ENCODE measurements around the gene DGCR6.
A peak's percentile ranks its signal among the peaks of the same experiment; 100 is the strongest.
"Not testable (repeated sequence)": the region's sequence is repeated elsewhere in the genome, so short reads cannot be mapped to it uniquely, and the experiment has no call there.

The DGCR6 gene

GRCh38 chr22:18931905-18932652 lies 26.0 kb downstream of the DGCR6 start:
- no peak for DNase-seq

DNA sequence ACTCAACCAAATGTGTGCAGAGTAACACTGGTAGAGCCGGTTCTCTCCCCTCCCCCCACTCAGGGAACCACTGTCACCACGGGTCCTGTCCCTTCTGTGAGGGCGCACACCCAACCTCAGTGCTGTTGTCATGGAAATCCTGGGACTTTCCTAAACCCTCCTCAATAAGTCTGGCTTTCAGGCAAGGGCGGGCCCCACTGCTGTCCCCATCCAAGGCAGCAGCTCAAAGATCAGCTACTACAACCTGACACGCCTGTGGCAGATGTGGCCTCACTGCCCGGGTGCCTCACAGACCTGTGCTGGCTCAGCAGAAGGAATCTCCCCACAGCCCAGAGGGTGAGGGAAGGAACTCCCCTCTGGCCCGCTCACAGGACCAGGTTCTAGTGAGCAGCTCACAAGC lies 27.8 kb downstream of the DGCR6 start:
- DNase-seq: no peak

DNA sequence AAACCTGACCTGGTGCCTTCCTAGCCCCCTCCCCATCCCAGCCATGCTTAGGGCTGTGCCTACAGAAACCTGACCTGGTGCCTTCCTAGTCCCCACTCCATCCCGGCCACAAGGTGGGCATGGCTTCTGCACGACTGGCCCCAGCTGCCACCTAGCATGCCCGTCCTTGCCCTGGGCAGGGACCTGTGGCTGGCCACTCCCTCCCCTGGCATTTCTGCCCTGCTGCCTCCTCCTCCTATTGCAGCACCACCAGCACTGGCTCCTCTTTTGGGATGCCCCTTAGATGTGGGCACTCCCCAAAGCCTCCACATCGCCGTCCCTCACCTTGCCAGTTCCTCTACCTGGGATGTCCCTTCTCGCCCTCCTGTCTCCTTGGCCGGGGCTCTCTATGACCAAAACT lies 28.6 kb downstream of the DGCR6 start:
- not testable (repeated sequence) for DNase-seq

- DNase-seq: no peak
These were observed 29.9 kb downstream of the DGCR6 start, which contains the start of gene PRODH for GRCh38 chr22:18935889-18936529. TSS of gene PRODH (minus strand) at chr22:18936293. CDS start at chr22:18936287, 6 bp downstream.

- DNase-seq: not testable (repeated sequence)
These were observed 32.6 kb downstream of the DGCR6 start for GRCh38 chr22:18938691-18939090.

DNA sequence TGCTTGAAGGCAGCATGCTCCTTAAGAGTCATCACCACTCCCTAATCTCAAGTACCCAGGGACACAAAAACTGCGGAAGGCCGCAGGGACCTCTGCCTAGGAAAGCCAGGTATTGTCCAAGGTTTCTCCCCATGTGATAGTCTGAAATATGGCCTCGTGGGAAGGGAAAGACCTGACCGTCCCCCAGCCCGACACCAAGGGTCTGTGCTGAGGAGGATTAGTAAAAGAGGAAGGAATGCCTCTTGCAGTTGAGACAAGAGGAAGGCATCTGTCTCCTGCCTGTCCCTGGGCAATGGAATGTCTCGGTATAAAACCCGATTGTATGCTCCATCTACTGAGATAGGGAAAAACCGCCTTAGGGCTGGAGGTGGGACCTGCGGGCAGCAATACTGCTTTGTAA lies 41.0 kb downstream of the DGCR6 start:
- not testable (repeated sequence) for DNase-seq

DNA sequence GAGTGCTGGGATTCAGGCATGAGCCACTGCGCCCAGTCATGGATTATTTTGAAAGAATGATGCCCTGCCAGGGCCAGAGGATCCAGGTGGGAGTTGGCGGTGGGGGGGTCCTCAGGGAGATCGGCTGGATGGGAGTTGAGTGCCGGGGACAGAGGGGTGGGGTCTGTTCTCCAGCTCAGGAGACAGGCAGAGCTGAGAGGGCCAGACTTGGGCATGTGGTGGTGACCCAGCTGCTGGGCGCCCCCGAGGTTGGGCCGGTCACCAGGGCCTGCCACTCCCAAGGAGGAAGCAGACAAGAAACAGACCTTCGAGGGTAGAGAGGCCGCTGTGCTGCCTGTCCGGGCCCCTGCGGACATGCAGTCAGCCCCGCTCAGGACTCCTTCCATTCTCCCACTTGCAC lies 41.8 kb downstream of the DGCR6 start:
- DNase-seq: no peak

GRCh38 chr22:18950141-18950540 lies 44.0 kb downstream of the DGCR6 start:
- no peak for DNase-seq

- DNase-seq: no peak
These were observed 45.9 kb downstream of the DGCR6 start for GRCh38 chr22:18952022-18952421.

- not testable (repeated sequence) for DNase-seq
These were observed 47.0 kb downstream of the DGCR6 start for GRCh38 chr22:18953128-18953527.

- peak; percentile 52 for DNase-seq
These were observed 48.3 kb downstream of the DGCR6 start for GRCh38 chr22:18954303-18954989.

DNA sequence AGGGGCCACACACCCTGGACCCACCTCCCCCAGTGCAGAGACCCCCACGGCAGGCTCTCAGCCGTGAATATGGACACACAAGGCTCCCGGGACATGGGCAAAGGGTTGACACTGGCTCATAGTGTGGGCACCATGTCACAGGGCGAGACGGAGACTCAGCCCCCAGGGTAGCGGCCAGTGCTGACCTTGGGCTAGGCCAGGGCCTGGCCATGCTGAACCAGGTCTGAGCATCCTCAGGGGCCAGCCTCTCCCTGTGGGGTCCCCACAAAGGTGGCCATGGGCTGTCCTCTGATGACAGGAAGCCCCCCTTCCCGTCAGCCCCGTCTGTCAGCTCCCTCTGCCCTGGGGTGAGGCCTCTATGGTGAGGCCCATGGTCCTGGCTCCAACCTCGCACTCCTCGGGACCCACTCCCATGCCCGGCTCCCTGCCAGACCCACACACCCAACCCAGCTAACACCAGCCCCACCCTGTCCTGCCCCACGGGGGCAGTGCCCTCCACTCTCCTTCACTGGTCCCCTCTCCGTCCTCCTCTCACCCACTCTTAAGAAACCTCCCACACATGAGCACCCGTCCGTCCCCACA lies 49.0 kb downstream of the DGCR6 start:
- DNase-seq: no peak

DNA sequence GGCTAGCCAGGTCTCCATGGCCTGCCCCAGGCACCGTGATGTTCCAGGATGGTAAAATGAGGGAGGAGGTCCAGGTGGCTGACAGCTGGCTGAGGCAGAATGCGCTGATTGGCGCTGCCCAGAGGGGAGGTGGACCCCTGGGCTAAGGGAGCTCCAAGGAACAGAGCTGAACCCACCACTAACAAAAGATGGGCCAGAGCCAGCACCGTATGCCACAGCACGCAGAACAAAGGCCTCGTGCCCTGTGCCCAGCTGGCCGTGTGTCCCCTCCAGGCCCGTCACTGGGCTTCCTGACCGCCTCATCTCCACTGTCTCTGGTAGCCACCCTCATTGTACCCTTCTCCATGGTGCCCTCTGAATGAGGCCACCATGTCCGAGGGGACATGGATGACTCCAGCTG lies 49.6 kb downstream of the DGCR6 start:
- no peak for DNase-seq

GRCh38 chr22:18956121-18956895 lies 50.2 kb downstream of the DGCR6 start:
- DNase-seq: not testable (repeated sequence)

DNA sequence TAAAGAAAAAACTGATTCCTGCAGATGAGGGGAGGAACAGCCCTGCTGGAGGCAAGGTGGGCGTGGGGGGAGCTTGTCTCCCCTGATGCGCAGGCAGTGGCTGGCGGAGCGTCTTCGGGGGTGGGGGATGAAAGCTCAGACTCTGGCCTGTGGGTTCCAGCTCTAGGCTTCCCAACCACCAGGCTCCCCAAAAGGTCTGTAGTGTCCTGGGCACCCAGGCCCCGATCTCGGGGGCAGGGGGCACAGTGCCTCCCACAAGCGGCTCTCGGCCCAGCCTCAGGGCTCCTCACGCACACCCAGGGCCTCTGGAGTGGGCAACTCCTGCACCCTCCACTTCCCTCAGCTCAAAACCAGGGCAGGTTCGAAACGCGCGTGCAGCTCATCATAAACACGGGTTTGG lies 50.8 kb downstream of the DGCR6 start:
- not testable (repeated sequence) for DNase-seq

- DNase-seq: not testable (repeated sequence)
These were observed 51.7 kb downstream of the DGCR6 start for GRCh38 chr22:18957621-18958320.

- DNase-seq: not testable (repeated sequence)
These were observed 52.2 kb downstream of the DGCR6 start for GRCh38 chr22:18958321-18958705.

GRCh38 chr22:18958738-18959137 lies 52.6 kb downstream of the DGCR6 start:
- DNase-seq: not testable (repeated sequence)

GRCh38 chr22:18959266-18959665 lies 53.1 kb downstream of the DGCR6 start:
- DNase-seq: not testable (repeated sequence)

DNA sequence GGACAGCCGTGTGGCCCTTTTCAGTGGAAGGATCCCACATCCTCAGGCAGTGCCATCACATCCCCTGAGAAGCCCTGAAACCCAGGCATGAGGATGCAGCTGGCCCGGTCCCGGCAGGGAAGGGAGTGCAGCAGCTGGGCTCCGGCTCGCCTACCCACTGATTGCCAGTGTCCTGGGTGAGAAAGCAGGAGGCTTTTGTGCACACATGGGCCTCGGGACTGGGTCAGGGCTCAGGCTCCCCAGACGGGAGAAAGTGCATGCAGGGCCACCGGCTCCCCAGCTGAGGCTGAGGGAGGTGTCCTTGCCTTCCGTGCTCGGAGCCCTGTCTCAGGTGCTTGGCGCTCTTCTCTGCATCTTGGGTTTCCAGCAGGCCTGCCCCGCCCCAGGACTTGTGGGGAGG lies 53.6 kb downstream of the DGCR6 start:
- DNase-seq: not testable (repeated sequence)

DNA sequence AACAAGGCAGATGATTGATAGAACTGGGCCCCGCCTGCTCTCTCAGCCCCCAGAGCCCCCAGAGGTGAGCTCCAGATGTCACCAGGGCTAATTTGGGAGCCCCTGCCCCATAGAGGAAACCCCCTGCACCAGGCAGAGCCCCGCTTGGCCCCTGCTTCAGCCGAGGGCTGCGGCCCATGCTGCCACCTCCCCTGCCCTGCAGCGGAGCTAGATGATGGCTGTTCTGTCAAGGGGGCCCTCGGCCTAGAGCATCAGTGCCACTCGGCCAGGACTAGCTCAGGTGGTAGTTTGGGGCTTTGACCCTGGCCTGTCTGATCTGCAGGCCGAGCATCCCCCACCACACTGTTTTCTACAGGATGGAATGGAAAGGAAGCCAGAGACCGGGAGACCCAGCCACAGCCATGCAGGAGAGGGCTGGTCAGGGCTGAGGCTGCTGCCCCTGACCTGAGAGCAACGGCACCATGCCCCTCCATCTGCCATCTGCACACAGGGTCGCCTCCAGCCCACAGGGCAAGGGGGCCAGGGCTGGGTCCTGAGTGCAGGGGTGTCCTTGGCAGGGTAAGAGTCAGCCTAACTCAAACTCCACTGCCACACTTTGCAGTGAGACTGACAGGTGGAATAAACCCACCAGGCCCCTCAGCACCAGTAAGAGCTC lies 54.2 kb downstream of the DGCR6 start:
- not testable (repeated sequence) for DNase-seq
